ENCODE data around the gene TRNAU1AP.

- TF ChIP-seq POLR2AphosphoS5 (IDR thresholded peaks at IDR 0.05; ENCODE audit: low read depth) = no peak
- TF ChIP-seq CTCF (IDR thresholded peaks at IDR 0.05; ENCODE audit: insufficient read depth, low read length) = no peak
- TF ChIP-seq SPI1 (IDR thresholded peaks at IDR 0.05; ENCODE audit: borderline replicate concordance, low read depth) = no peak
Observed at GRCh38 chr1:28566931-28567330, 14.0 kb downstream of the TRNAU1AP start.

Data from HL-60 (cell line).